Hepatic stellate cell (primary cell): ENCODE results near the gene ARRB2.

ENCODE experiments used
- DNase-seq: peaks from one replicate; pipeline ENCODE4 v3.0.0; 2011; ENCODE audit warnings: low spot score

The ARRB2 gene

DNA sequence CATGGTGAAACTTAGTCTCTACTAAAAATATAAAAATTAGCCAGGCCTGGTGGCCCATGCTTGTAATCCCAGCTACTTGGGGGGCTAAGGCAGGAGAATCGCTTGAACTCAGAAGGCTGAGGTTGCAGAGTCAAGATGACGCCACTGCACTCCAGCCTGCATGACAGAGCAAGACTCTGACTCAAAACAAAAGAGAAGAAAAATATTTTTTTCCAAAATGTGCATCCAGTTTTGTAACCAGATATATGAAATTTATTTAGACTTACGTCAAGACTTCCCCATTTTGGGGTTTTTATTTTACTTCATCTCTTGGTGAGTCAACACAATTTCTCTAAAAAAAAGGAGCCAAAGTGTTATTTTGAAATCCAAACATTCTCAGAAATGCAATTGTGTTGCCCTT lies 55.8 kb downstream of the ARRB2 start:
- DNase-seq = no peak

GRCh38 chr17:4766723-4767122 lies 56.3 kb downstream of the ARRB2 start:
- DNase-seq = no peak

DNA sequence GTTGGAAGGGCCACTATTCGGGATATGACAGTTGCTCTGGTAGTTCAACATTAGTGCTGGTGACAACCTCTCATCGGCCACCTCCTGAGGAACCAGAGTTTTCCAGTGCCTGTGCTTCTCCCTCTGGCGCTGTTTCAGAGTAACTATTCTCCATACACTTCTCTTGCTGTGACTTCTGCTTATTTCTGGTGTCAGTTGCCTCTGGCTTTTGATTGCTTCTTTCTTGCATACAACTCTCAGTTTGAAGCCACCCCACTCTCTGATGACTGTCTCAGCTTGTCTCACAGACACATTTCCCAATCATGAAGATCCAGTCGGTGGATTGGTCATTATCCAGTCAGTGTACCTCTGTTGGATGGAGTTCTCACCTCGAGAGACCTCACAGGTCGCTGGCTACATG lies 57.9 kb downstream of the ARRB2 start:
- no peak for DNase-seq

DNA sequence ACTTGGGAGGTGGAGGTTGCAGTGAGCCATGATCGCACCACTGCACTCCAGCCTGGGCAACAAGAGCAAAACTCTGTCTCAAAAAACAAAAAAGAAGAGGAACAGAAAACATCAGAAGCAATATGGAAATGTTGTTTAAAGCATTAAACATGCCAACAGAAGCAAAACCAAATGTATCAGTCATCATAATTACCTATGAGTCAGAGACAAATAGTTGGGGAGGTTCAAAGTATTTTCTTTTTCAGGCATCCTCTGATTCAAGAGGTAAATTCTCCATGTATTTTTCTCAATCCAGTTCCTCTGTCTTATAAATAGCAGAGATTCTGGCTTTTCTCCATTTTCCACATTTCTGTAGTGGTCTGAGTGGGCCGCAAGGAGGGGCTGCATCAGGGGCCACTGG lies 59.2 kb downstream of the ARRB2 start:
- no peak for DNase-seq
